Sigmoid colon (tissue), 7 donors: Measurements from ENCODE around the gene PFKL. TPM values are rescaled to one million over a fixed set of nuclear protein-coding genes. Genes with fewer than 3 reads are reported as not detected.

Experiments
- DNase-seq: peaks from one replicate; pipeline ENCODE4 v3.0.0-alpha.2; 2019
- H3K27ac ChIP-seq, 4 donors: fragments of 200-600 bp; sonication (generic); one replicate each; pipeline ENCODE4 v1.5.1; 2016 to 2019; ENCODE audit warnings: mild to moderate bottlenecking in 1 of 4
- H3K27me3 ChIP-seq, 3 donors: fragments of 200-600 bp; sonication (generic); one replicate each; pipeline ENCODE4 v1.5.1; 2019; ENCODE audit warnings: mild to moderate bottlenecking in 1 of 3
- H3K36me3 ChIP-seq, 4 donors: fragments of 200-600 bp; sonication (generic); one replicate each; pipeline ENCODE4 v1.5.1; 2016 to 2019
- H3K4me1 ChIP-seq, 4 donors: fragments of 200-600 bp; sonication (generic); one replicate each; pipeline ENCODE4 v1.5.1; 2017 to 2019
- H3K4me3 ChIP-seq, 4 donors: fragments of 200-600 bp; sonication (generic); one replicate each; pipeline ENCODE4 v1.5.1; 2017 to 2019; ENCODE audit warnings: mild to moderate bottlenecking in 2 of 4, moderate library complexity in 1 of 4
- H3K9me3 ChIP-seq, 4 donors: fragments of 200-600 bp in 3 of 4; sonication (generic) in 3 of 4; one replicate each; pipeline versions ENCODE4 v1.5.1 to v1.6.1; 2013 to 2019
- EP300 ChIP-seq, 4 donors: sonication (generic); formaldehyde crosslinking; IDR thresholded peaks; one replicate each; pipeline ENCODE4 v1.6.1; 2017; ENCODE audit warnings: antibody characterized with exemption in 4 of 4
- POLR2A ChIP-seq, 2 donors: fragments of 450-650 bp; IDR thresholded peaks; one replicate each; pipeline ENCODE4 v1.6.1; 2016; ENCODE audit warnings: antibody characterized with exemption in 2 of 2, mild to moderate bottlenecking in 2 of 2, moderate library complexity in 2 of 2
- POLR2AphosphoS5 ChIP-seq, 4 donors: sonication (generic); formaldehyde crosslinking; IDR thresholded peaks; one replicate each; pipeline ENCODE4 v1.6.1; 2017; ENCODE audit warnings: antibody characterized with exemption in 4 of 4
- WGBS, 2 donors: extraction: QIAGEN DNeasy Blood & Tissue Kit; methylation state at CpG; one replicate each; pipeline ENCODE4 v1.1.7; 2013; 5-methylcytosine and 5-hydroxymethylcytosine counted together
- intact Hi-C: fragments of 100-400 bp; cut with DNase I; formaldehyde crosslinking; loops from one replicate; pipeline ENCODE4 v1.15.1; 2023
- polyA plus RNA-seq, 3 donors: library from polyadenylated mRNA; stranded (reverse); fragments of 200-250 nt; gene quantifications; one replicate each; pipeline ENCODE4 v1.2.3, GENCODE V29; 2013
- total RNA-seq, 4 donors: library from RNA; depleted of rRNA; stranded (reverse); fragments of >200 nt; gene quantifications; one replicate each; pipeline ENCODE4 v1.1.0, GENCODE V29; 2016
- TF ChIP-seq, protein P1 (sequence below), 4 experiments: fragments of 450-650 bp in 3 of 4; fragments of 200-600 bp in 1 of 4; IDR thresholded peaks; one replicate each; pipeline ENCODE4 v1.5.1; 2016 to 2019; ENCODE audit warnings: antibody characterized with exemption in 4 of 4, mild to moderate bottlenecking in 3 of 4, moderate library complexity in 2 of 4
- donor health status: healthy with polysubstance abuse.
- donor health status: Bipolar disorder and iron deficiency.
- donor health status: healthy.

PFKL gene
- total and polyA plus RNA-seq, 7 donors: 38.0 to 159 (median 69.8) TPM

GRCh38 chr21:44328242-44328895 is 28.5 kb downstream of the PFKL start:
- 63 to 85% methylated on average over 25 of the region's 25 CpGs for WGBS, 2 donors
- DNase-seq: no peak
- TF ChIP-seq, protein P1, sequence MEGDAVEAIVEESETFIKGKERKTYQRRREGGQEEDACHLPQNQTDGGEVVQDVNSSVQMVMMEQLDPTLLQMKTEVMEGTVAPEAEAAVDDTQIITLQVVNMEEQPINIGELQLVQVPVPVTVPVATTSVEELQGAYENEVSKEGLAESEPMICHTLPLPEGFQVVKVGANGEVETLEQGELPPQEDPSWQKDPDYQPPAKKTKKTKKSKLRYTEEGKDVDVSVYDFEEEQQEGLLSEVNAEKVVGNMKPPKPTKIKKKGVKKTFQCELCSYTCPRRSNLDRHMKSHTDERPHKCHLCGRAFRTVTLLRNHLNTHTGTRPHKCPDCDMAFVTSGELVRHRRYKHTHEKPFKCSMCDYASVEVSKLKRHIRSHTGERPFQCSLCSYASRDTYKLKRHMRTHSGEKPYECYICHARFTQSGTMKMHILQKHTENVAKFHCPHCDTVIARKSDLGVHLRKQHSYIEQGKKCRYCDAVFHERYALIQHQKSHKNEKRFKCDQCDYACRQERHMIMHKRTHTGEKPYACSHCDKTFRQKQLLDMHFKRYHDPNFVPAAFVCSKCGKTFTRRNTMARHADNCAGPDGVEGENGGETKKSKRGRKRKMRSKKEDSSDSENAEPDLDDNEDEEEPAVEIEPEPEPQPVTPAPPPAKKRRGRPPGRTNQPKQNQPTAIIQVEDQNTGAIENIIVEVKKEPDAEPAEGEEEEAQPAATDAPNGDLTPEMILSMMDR (IDR thresholded peaks at IDR 0.05): no peak
- TF ChIP-seq POLR2AphosphoS5 (IDR thresholded peaks at IDR 0.05): no peak
- no peak for TF ChIP-seq EP300 (IDR thresholded peaks at IDR 0.05)
- no peak for TF ChIP-seq POLR2A (IDR thresholded peaks at IDR 0.05)
- intact Hi-C loops: no loop called here
- Histone ChIP-seq H3K36me3 (peaks cover 0 to 81% (median 9%) of the 10 kb centered on the region in 4 donors), H3K4me3 (no peak overlapping the region), H3K27me3 (no peaks in the 10 kb centered on the region), H3K9me3 (no peaks in the 10 kb centered on the region), H3K4me1 (no peaks in the 10 kb centered on the region), H3K27ac (no peak overlapping the region)

GRCh38 chr21:44329086-44329889 is 29.4 kb downstream of the PFKL start:
- Histone ChIP-seq H3K36me3 (peaks cover 0 to 71% (median 7%) of the 10 kb centered on the region in 4 donors), H3K27ac (no peak overlapping the region), H3K4me1 (peaks cover 0 to 5% (median 0%) of the 10 kb centered on the region in 4 donors), H3K27me3 (no peaks in the 10 kb centered on the region), H3K4me3 (no peak overlapping the region), H3K9me3 (no peaks in the 10 kb centered on the region)
- intact Hi-C loops: no loop called here
- TF ChIP-seq, protein P1 (IDR thresholded peaks at IDR 0.05): no peak
- TF ChIP-seq EP300 (IDR thresholded peaks at IDR 0.05): no peak
- TF ChIP-seq POLR2AphosphoS5 (IDR thresholded peaks at IDR 0.05): peak in 1 of 4 donors; percentile 6
- no peak for TF ChIP-seq POLR2A (IDR thresholded peaks at IDR 0.05)
- 50 to 81% methylated on average over 26 of the region's 26 CpGs for WGBS, 2 donors
- no peak for DNase-seq

- no peaks in the 10 kb centered on the region for H3K27me3 ChIP-seq
- 83 to 89% methylated on average over 44 of the region's 44 CpGs for WGBS, 2 donors
- H3K9me3 ChIP-seq: no peaks in the 10 kb centered on the region
- DNase-seq: no peak
- H3K4me3 ChIP-seq: no peak overlapping the region
- TF ChIP-seq, protein P1 (IDR thresholded peaks at IDR 0.05): no peak
- TF ChIP-seq EP300 (IDR thresholded peaks at IDR 0.05): no peak
- TF ChIP-seq POLR2AphosphoS5 (IDR thresholded peaks at IDR 0.05): no peak
- TF ChIP-seq POLR2A (IDR thresholded peaks at IDR 0.05): no peak
- no peak overlapping the region for H3K27ac ChIP-seq
- peaks cover 0 to 67% (median under 1%) of the 10 kb centered on the region in 4 donors for H3K36me3 ChIP-seq
- H3K4me1 ChIP-seq: peaks cover 0 to 5% (median 0%) of the 10 kb centered on the region in 4 donors
- intact Hi-C loops: no loop called here
Measured at GRCh38 chr21:44329971-44330681, 30.3 kb downstream of the PFKL start.

GRCh38 chr21:44330698-44331097 is 30.8 kb downstream of the PFKL start:
- 82 to 86% methylated on average over 18 of the region's 18 CpGs for WGBS, 2 donors
- H3K4me3 ChIP-seq: no peak overlapping the region
- no peaks in the 10 kb centered on the region for H3K9me3 ChIP-seq
- peaks cover 0 to 5% (median 0%) of the 10 kb centered on the region in 4 donors for H3K4me1 ChIP-seq
- DNase-seq: no peak
- H3K27me3 ChIP-seq: no peaks in the 10 kb centered on the region
- intact Hi-C loops: no loop called here
- peaks cover 0 to 67% (median 3%) of the 10 kb centered on the region in 4 donors for H3K36me3 ChIP-seq
- H3K27ac ChIP-seq: no peak overlapping the region
- TF ChIP-seq EP300 (IDR thresholded peaks at IDR 0.05) (no peak), POLR2AphosphoS5 (IDR thresholded peaks at IDR 0.05) (no peak), POLR2A (IDR thresholded peaks at IDR 0.05) (no peak)
- TF ChIP-seq, protein P1 (IDR thresholded peaks at IDR 0.05): no peak
